Measurements from ENCODE around the gene IPMK.
"Not testable (repeated sequence)": the region's sequence is repeated elsewhere in the genome, so short reads cannot be mapped to it uniquely, and the experiment has no call there.

GRCh38 chr10:58244666-58245065 lies 23.0 kb downstream of the IPMK start:
- not testable (repeated sequence) for TF ChIP-seq CTCF, EZH2 (IDR thresholded peaks at IDR 0.05)
